A549 (cell line): Measurements from ENCODE around the gene MAP3K12. TPM values are rescaled to one million over a fixed set of nuclear protein-coding genes. Genes with fewer than 3 reads are reported as not detected.

Experiments used
- ATAC-seq, 2 experiments: fragments of 200-7000 bp in 1 of 2; fragments of >200 bp in 1 of 2; cut with Nextera tagmentation in 1 of 2; cut with Tn5 transposase in 1 of 2; 3 replicates each; pipeline versions ENCODE4 v1.8.0 to v1.9.1; 2018 to 2020; ENCODE audit warnings: mild to moderate bottlenecking in 1 of 2, moderate library complexity in 1 of 2
- CTCF ChIA-PET: fragments of 300-600 bp; sonication (Branson Sonifier 250); formaldehyde crosslinking; extraction: SDS; loops from one replicate; lab custom pipeline; 2021; ENCODE audit warnings: antibody characterized with exemption, inconsistent platforms; lab: Yijun Ruan, JAX
- POLR2A ChIA-PET: fragments of 350-600 bp; formaldehyde crosslinking; extraction: SDS; loops from one replicate; lab custom pipeline; 2021; ENCODE audit warnings: antibody characterized with exemption, inconsistent platforms; lab: Yijun Ruan, JAX
- DNase-seq, 2 experiments: peaks; one replicate each; pipeline versions ENCODE4 v3.0.0 to v3.0.0-alpha.2; 2011 to 2016; ENCODE audit warnings: low read depth in 1 of 2, low spot score in 1 of 2
- FAIRE-seq: peaks from 2 replicates; lab custom pipeline; 2011; peaks lifted over from hg19 to GRCh38; lab: Jason Lieb, UNC
- H3K27ac ChIP-seq, 2 experiments: fragments of >200 bp; sonication (Bioruptor Twin); formaldehyde crosslinking; 3 replicates each; pipeline ENCODE4 v1.5.1; 2016 to 2017
- H3K4me1 ChIP-seq: fragments of >200 bp; sonication (Bioruptor Twin); formaldehyde crosslinking; 3 replicates; pipeline ENCODE4 v1.6.1; 2016
- H3K4me2 ChIP-seq: fragments of >200 bp; sonication (Bioruptor Twin); formaldehyde crosslinking; 3 replicates; pipeline ENCODE4 v1.6.1; 2016
- H3K4me3 ChIP-seq: fragments of >200 bp; sonication (Bioruptor Twin); formaldehyde crosslinking; 3 replicates; pipeline ENCODE4 v1.5.1; 2016
- H3K9me3 ChIP-seq: fragments of >200 bp; sonication (Bioruptor Twin); formaldehyde crosslinking; 3 replicates; pipeline ENCODE4 v1.6.1; 2016
- BHLHE40 ChIP-seq: IDR thresholded peaks from 2 replicates; pipeline ENCODE4 v1.6.1; 2012; ENCODE audit warnings: low read depth, low read length, inconsistent platforms
- CBX2 ChIP-seq: fragments of 200-600 bp; sonication (generic); IDR thresholded peaks from 2 replicates; pipeline ENCODE4 v1.6.1; 2016; ENCODE audit warnings: low read depth, mild to moderate bottlenecking, borderline replicate concordance
- CBX8 ChIP-seq: fragments of 200-600 bp; sonication (generic); IDR thresholded peaks from 2 replicates; pipeline ENCODE4 v1.6.1; 2016
- CHD4 ChIP-seq: fragments of 200-600 bp; sonication (generic); IDR thresholded peaks from 2 replicates; pipeline ENCODE4 v1.6.1; 2016; ENCODE audit warnings: antibody characterized with exemption, mild to moderate bottlenecking, borderline replicate concordance
- CTCF ChIP-seq: fragments of >200 bp; sonication (Bioruptor Twin); formaldehyde crosslinking; IDR thresholded peaks from 3 replicates; pipeline ENCODE4 v1.5.1; 2016
- E2F6 ChIP-seq: IDR thresholded peaks from 2 replicates; pipeline ENCODE4 v1.6.1; 2012; ENCODE audit warnings: low read depth, borderline replicate concordance
- EHF ChIP-seq: fragments of 250-450 bp; sonication (Bioruptor Pico); IDR thresholded peaks from 2 replicates; pipeline ENCODE4 v1.5.0; 2020; ENCODE audit warnings: mild to moderate bottlenecking
- EP300 ChIP-seq, 2 experiments: fragments of >200 bp; sonication (Bioruptor Twin); formaldehyde crosslinking; IDR thresholded peaks; 2 replicates in 1 of 2; 3 replicates in 1 of 2; pipeline ENCODE4 v1.6.1; 2016 to 2017
- ESRRA ChIP-seq: fragments of 150-350 bp; IDR thresholded peaks from 2 replicates; pipeline ENCODE4 v1.6.1; 2014; ENCODE audit warnings: mild to moderate bottlenecking, low read length, borderline replicate concordance
- FOSB ChIP-seq: fragments of 250-450 bp; sonication (Bioruptor Pico); IDR thresholded peaks from 2 replicates; pipeline ENCODE4 v1.5.0; 2020; ENCODE audit warnings: mild to moderate bottlenecking, moderate library complexity
- FOSL2 ChIP-seq, 2 experiments: fragments of 450-650 bp in 1 of 2; fragments of >200 bp in 1 of 2; sonication (Bioruptor Twin) in 1 of 2; formaldehyde crosslinking; IDR thresholded peaks; 2 replicates each; pipeline versions ENCODE4 v1.5.0 to v1.6.1; 2016 to 2020; ENCODE audit warnings: mild to moderate bottlenecking in 1 of 2, moderate library complexity in 1 of 2
- FOXS1 ChIP-seq: fragments of 250-450 bp; sonication (Bioruptor Pico); IDR thresholded peaks from 2 replicates; pipeline ENCODE4 v1.5.0; 2020; ENCODE audit warnings: mild to moderate bottlenecking, moderate library complexity
- HDAC2 ChIP-seq: fragments of 200-600 bp; sonication (generic); IDR thresholded peaks from 2 replicates; pipeline ENCODE4 v1.6.1; 2016
- JUN ChIP-seq, 2 experiments: fragments of >200 bp; sonication (Bioruptor Twin); formaldehyde crosslinking; IDR thresholded peaks; 2 replicates in 1 of 2; 3 replicates in 1 of 2; pipeline ENCODE4 v1.6.1; 2016 to 2017
- JUNB ChIP-seq: fragments of >200 bp; sonication (Bioruptor Twin); formaldehyde crosslinking; IDR thresholded peaks from 2 replicates; pipeline ENCODE4 v1.6.1; 2016
- MAFK ChIP-seq: fragments of 450-650 bp; IDR thresholded peaks from 2 replicates; pipeline ENCODE4 v1.6.1; 2014; ENCODE audit not compliant: partially characterized antibody
- MAX ChIP-seq: IDR thresholded peaks from 2 replicates; pipeline ENCODE4 v1.6.1; 2012
- MYC ChIP-seq: IDR thresholded peaks from 2 replicates; pipeline ENCODE4 v1.6.1; 2012; ENCODE audit warnings: mild to moderate bottlenecking, inconsistent platforms, low read length, improper control_type of control experiment, borderline replicate concordance
- NR3C1 ChIP-seq: fragments of >200 bp; sonication (Bioruptor Twin); formaldehyde crosslinking; IDR thresholded peaks from 3 replicates; pipeline ENCODE4 v1.6.1; 2017
- PBX3 ChIP-seq: IDR thresholded peaks from 2 replicates; pipeline ENCODE4 v1.6.1; 2012
- POLR2AphosphoS2 ChIP-seq: conservative IDR thresholded peaks from 2 replicates; pipeline ENCODE4 v1.6.1; 2012; ENCODE audit warnings: low read length, improper control_type of control experiment, inconsistent platforms
- RFX5 ChIP-seq: fragments of 450-650 bp; IDR thresholded peaks from 2 replicates; pipeline ENCODE4 v1.7.1; 2014; ENCODE audit warnings: antibody characterized with exemption, mild to moderate bottlenecking, moderate library complexity
- SREBF2 ChIP-seq: fragments of 450-650 bp; IDR thresholded peaks from 2 replicates; pipeline ENCODE4 v1.6.1; 2014; ENCODE audit warnings: mild to moderate bottlenecking, moderate library complexity
- TFCP2L1 ChIP-seq: fragments of 250-450 bp; sonication (Bioruptor Pico); IDR thresholded peaks from 2 replicates; pipeline ENCODE4 v1.5.0; 2021; ENCODE audit warnings: mild to moderate bottlenecking
- TP53 ChIP-seq: fragments of 250-450 bp; sonication (Bioruptor Pico); IDR thresholded peaks from 2 replicates; pipeline ENCODE4 v1.5.0; 2021; ENCODE audit warnings: mild to moderate bottlenecking, moderate library complexity
- USF2 ChIP-seq: fragments of 450-650 bp; IDR thresholded peaks from 2 replicates; pipeline ENCODE4 v1.6.1; 2014; ENCODE audit warnings: antibody characterized with exemption
- ZFP36 ChIP-seq: fragments of 450-650 bp; IDR thresholded peaks from 2 replicates; pipeline ENCODE4 v1.6.1; 2014; ENCODE audit warnings: borderline replicate concordance; ENCODE audit not compliant: partially characterized antibody
- WGBS: methylation state at CpG from one replicate; pipeline ENCODE4 v1.1.6; 2017; ENCODE audit errors: missing lambda C conversion rate; 5-methylcytosine and 5-hydroxymethylcytosine counted together
- polyA plus RNA-seq, 4 experiments: library from polyadenylated mRNA; depleted of rRNA in 3 of 4; stranded (reverse); fragments of >200 nt; fragmentation: RNase III in 1 of 4; extraction: RNeasy Plus Mini Kit Qiagen cat#74134 plus additional on column Dnase treatment in 1 of 4; gene quantifications; 2 replicates in 3 of 4; 3 replicates in 1 of 4; pipeline ENCODE4 v1.2.3, GENCODE V29; 2011 to 2017

Gene MAP3K12
- polyA plus RNA-seq, 2 of the 4 experiments (the other 2 are of a cell fraction), result 18.7 to 21.9 TPM

- ChIA-PET CTCF (interaction anchor here (1.0 to 2.1 kb wide), 3 partner anchors 15 to 116 kb away, joined by 3 to 7 read pairs (median 4); no protein-coding TSS in a partner anchor), POLR2A (no interaction called here)
- no peak for DNase-seq
- peaks cover 54% of the 10 kb centered on the region; the same call in 2 of the 3 replicates for H3K4me1 ChIP-seq
- FAIRE-seq, result no peak
- H3K27ac ChIP-seq, result no peak overlapping the region
- H3K9me3 ChIP-seq, result no peaks in the 10 kb centered on the region
- H3K4me3 ChIP-seq, result no peak overlapping the region
- 74% methylated on average over 3 of the region's 3 CpGs for WGBS
- TF ChIP-seq TP53 (no peak), PBX3 (no peak), CBX8 (no peak), FOXS1 (CRISPR knock-in tag) (no peak), POLR2AphosphoS2 (0 out of 2 replicates have a peak, but pooled peaks have one; percentile 20), USF2 (no peak), MAFK (no peak), EP300 (IDR thresholded peaks at IDR 0.05) (no peak), CTCF (no peak), JUN (IDR thresholded peaks at IDR 0.05) (0 out of 5 replicates have a peak, but pooled peaks of 1 of the 2 experiments have one; percentile 27), EHF (CRISPR knock-in tag) (no peak), FOSL2 (IDR thresholded peaks at IDR 0.05) (no peak), FOSL2 (CRISPR knock-in tag; IDR thresholded peaks at IDR 0.05) (no peak)
- ATAC-seq, result no peak
- no peak overlapping the region for H3K4me2 ChIP-seq
Observed at GRCh38 chr12:53461059-53461458, 38.2 kb downstream of the MAP3K12 start.

- no peak for ATAC-seq
- H3K4me2 ChIP-seq, result no peak overlapping the region
- peaks cover 59% of the 10 kb centered on the region for H3K4me1 ChIP-seq
- DNase-seq, result no peak
- ChIA-PET CTCF (interaction anchor here (1.2 to 2.2 kb wide), 3 partner anchors 8 to 17 kb away, joined by 3 to 12 read pairs (median 3); no protein-coding TSS in a partner anchor), POLR2A (interaction anchor here (0.8 to 1.4 kb wide), 2 partner anchors 15 to 18 kb away, joined by 3 to 4 read pairs; no protein-coding TSS in a partner anchor)
- H3K9me3 ChIP-seq, result no peaks in the 10 kb centered on the region
- H3K4me3 ChIP-seq, result no peak overlapping the region
- TF ChIP-seq CHD4, result no peak
- no peak for TF ChIP-seq RFX5
- TF ChIP-seq MAX, result no peak
- TF ChIP-seq MAFK, result no peak
- no peak for TF ChIP-seq TFCP2L1 (CRISPR knock-in tag)
- no peak for TF ChIP-seq JUNB
- TF ChIP-seq SREBF2, result no peak
- TF ChIP-seq TP53, result no peak
- no peak for TF ChIP-seq HDAC2
- TF ChIP-seq FOSB, result no peak
- TF ChIP-seq CBX8, result no peak
- TF ChIP-seq NR3C1, result no peak
- TF ChIP-seq ZFP36, result no peak
- TF ChIP-seq ESRRA, result no peak
- TF ChIP-seq MYC, result no peak
- TF ChIP-seq CBX2, result no peak
- TF ChIP-seq BHLHE40, result no peak
- no peak for TF ChIP-seq FOXS1 (CRISPR knock-in tag)
- TF ChIP-seq E2F6, result no peak
- no peak overlapping the region for H3K27ac ChIP-seq
- WGBS, result 92% methylated on average over 4 of the region's 4 CpGs
- no peak for FAIRE-seq
Observed at GRCh38 chr12:53459097-53459496, 40.2 kb downstream of the MAP3K12 start.
